ENCODE measurements around the gene MYNN.

The MYNN gene

GRCh38 chr3:169780742-169781141, 7.5 kb downstream of the MYNN start:
- no peak for DNase-seq

DNA sequence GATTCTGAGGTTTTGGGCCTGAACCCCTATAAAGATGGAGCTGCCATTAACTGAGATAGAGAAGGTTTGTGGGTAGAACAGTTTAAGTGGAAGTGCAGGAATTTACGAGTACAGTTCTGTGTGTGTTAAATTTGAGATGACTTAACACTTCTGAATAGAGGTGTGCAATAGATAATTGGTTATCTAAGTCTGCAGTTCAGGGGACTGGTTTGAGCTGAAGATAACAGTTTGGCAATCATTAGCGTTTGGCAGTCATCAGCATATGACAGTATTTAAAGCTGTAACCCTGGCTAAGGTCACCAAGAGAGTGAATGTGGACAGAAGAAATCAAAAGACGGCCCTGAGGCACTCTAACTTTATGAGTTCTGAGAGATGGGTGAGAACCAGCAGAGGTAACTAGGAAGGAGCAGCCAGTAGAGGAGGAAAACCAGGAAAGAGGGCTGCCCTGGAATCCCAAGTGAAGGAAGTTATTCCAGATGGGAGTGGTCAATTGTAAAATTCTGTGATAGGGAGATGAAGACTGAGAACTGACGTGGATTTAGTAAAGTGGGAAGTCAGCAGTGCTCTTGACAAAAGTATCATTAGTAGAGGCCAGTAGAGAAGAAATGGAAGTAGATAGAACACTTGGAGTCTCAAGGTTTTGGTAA, 8.1 kb downstream of the MYNN start:
- DNase-seq, result no peak

DNA sequence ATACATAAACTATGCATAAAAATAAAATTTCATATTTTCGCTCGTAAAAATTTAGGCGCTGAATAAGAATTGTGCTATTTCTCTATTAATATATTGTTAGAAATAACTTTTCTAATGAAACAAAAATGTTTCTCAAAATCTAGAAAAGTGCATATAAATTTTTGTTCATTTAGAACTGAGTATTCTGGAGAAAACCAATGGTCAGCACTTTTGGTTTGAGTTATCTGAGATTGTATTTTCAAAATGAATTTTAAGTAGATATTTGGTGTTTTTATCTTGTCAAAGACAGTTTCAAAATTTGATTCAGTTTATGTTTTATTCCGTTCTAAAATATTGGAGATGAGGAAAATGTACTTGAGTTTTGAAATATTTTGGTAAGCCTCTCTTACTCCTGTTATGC, 13.9 kb downstream of the MYNN start:
- no peak for DNase-seq

GRCh38 chr3:169787791-169788190, 14.6 kb downstream of the MYNN start:
- no peak for DNase-seq

DNA sequence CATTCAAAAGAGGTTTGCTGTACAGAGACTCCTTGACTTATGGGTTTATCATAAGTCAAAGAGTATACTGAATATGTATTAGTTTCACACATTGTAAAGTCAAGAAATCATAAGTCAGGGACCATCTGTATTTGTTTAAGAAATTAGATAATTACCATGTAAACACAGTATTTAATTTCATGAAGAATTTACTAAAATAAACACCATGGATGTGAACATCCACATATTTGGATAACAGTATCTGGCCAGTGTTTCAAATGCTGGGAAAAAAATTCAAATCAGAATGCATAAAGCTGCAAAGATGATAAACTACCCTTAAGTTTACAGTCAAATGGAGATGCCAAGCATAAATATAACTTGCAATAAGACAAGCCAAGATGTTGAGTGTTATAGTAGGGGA, 17.0 kb downstream of the MYNN start:
- no peak for DNase-seq

DNA sequence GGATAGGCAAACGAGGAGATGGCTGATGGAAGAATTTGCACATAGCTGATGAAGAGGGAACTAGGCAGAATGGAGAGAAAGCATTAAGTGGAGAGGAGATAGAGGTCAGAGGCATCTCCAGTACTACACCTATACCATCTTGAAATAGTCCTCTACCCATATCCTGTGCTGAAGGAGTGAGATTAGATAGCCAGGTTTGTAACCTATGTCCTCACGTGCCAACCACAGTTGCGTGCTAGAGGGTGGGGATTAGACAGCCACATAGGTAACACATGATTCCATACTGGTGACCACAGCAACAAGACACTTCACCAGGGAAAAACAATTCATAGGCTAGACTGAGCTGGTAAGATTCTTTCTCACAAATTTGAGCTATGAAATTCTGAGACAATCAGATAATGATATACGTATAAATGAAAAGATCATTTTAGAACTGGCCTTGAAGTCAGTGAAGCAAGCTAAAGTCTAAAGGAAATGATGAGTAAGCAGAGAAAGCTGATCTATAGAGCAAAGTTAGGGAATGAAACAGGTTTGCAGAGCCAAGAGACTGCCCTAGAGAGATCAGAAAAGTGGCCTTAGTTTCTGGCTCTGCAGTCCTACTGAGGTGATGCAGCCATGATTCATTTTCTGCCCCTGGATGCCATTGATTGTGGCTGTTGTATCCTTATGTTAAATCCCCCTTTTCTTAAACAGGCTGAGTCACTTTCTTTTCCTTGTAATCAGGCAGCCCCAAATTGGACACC, 17.7 kb downstream of the MYNN start:
- no peak for DNase-seq

DNA sequence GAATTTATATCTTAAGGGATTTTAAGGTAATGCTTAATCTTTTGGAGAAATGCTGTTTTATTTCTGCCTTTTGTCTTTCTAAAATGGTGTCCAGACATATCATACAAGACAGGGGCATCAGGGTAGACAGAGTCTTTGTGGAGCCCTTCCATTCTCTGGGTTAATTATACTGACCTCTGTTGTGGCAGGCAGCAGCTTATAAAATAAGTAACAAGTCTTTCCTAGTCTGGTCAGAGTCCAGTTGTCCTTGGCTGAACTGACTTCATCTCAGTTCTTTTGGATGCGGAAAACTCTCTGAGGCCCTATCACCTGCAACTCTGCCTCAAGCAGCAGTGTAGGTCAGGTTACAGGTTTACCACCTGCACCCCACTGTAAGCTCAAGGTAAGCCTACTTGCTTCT, 19.2 kb downstream of the MYNN start:
- DNase-seq, result no peak

DNA sequence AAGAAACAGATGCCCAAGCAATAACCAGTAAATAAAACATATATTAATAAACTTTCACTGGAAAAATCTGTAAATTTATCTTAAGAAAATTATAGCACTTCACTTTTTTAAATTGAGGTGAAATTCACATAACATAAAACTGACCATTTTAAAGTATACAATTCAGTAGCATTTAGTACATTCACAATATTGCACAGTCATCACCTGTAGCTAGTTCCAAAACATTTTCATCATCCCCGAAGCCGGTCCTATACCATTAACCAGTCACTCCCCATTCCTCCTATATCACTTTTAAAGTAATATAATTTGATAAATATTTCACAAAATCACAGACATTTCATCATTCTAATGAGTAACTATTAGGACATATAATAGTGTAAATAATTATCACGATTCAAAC, 31.5 kb downstream of the MYNN start:
- no peak for DNase-seq

DNA sequence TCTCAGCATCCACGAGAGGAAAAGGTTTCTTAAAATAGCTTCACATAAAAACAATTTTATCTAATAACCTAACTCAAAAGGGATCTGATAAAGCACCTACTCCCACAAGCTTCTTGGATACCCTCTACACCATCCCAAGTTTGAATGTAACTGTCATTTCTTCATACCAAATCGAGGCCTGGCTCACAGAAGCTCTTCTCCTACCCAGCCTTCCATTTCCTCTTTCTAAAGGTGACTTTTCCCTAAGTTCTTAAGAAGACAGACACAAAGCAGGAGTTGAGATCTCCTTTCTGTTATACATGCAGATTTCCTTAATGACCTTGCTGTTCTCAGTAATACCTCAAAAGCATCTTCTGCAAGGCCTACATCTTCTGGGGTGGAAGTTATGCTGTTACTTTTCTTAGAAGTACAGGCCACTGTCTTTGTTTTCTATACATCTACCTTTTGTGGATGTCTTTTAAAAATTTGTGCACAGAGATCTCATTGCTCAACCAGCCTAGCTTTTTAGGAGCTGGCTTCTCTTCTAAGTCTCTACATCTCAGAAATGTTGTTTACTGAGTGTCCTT, 36.1 kb downstream of the MYNN start:
- DNase-seq, result no peak

- peak; percentile 2 for DNase-seq
Measured at GRCh38 chr3:169811631-169812331, 38.6 kb downstream of the MYNN start.

GRCh38 chr3:169812332-169813235, 39.4 kb downstream of the MYNN start, which contains the start of the genes LRRC34 and LRRIQ4:
Gene LRRC34 (minus strand): TSS chr3:169812904. CDS start chr3:169812548, 356 bp downstream.
Gene LRRIQ4 (plus strand): TSS chr3:169812870. CDS start chr3:169821922, 9,052 bp downstream.
- DNase-seq, result peak; percentile 76

GRCh38 chr3:169813278-169813677, 40.1 kb downstream of the MYNN start:
- DNase-seq, result no peak

GRCh38 chr3:169813757-169814517, 40.7 kb downstream of the MYNN start:
- peak; percentile 85 for DNase-seq

- DNase-seq, result no peak
Measured at GRCh38 chr3:169815590-169816150, 42.5 kb downstream of the MYNN start.

GRCh38 chr3:169818316-169818715, 45.1 kb downstream of the MYNN start:
- DNase-seq, result no peak

- no peak for DNase-seq
Measured at GRCh38 chr3:169822091-169822490, 48.9 kb downstream of the MYNN start.

DNA sequence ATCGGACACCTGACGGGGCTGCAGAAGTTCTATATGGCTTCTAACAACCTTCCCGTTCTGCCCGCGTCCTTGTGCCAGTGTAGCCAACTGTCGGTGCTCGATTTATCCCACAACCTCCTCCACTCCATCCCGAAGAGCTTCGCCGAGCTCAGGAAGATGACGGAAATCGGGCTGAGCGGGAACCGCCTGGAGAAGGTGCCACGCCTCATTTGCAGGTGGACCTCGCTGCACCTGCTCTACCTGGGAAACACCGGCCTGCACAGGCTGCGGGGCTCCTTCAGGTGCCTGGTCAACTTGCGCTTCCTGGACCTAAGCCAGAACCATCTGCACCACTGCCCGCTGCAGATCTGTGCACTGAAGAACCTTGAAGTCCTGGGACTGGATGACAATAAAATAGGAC, 49.3 kb downstream of the MYNN start:
- DNase-seq, result no peak

- DNase-seq, result no peak
Measured at GRCh38 chr3:169822983-169823382, 49.8 kb downstream of the MYNN start.

- DNase-seq, result no peak
Measured at GRCh38 chr3:169825316-169825715, 52.1 kb downstream of the MYNN start.

- DNase-seq, result no peak
Measured at GRCh38 chr3:169827712-169828111, 54.5 kb downstream of the MYNN start.

DNA sequence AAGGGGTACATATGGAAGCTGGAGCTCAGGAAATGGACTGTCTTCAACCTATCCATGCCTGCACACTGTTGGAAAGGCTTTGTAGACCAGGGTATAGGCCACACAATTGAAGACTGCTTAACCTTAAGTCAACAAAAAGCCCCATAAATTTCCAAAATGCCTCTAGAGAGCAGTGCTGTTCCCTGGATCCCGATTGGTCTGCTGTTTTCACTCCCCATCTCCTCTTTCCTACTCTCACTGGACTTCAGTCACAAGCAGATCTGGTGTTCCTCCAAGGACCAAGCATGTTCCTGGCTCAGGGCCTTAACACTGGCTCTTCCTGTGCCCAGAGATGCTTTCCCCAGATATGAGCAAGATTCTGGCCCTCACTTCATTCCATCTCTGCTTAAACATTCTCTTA, 62.3 kb downstream of the MYNN start:
- no peak for DNase-seq

All from stimulated activated CD4-positive, alpha-beta T cell treated with anti-CD3 and anti-CD28 coated beads, Interleukin-1b, Interleukin-23, amount 100 ng/mL, for 48 hours (primary cell).